GM18519 (cell line): ENCODE results near the gene MISP3.

ENCODE experiments used
- ATAC-seq: cut with Tn5 transposase; IDR thresholded peaks from one replicate; pipeline ENCODE4 v1.9.1; 2021; ENCODE audit warnings: mild to moderate bottlenecking, moderate library complexity; ENCODE audit not compliant: unreplicated experiment, low FRiP score

Gene MISP3

DNA sequence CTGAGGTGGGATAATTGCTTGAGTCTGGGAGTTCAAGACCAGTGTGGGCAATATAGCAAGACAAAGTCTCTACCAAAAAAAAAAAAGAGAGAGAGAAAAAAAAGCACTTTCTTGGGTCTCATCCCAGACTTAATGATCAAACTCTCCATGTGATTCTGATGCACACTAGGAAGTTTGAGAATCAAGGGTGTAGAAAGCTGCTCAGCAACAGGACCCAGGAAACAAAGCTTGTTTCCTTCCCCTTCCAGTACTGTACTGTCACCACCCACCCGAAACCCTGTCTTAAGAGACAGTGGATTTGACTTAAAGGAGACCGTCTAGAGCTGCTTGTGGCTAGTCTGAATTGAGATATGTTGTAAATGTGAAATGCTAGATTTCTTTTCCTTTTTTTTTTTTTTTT lies 5.8 kb downstream of the MISP3 start:
- no peak for ATAC-seq

DNA sequence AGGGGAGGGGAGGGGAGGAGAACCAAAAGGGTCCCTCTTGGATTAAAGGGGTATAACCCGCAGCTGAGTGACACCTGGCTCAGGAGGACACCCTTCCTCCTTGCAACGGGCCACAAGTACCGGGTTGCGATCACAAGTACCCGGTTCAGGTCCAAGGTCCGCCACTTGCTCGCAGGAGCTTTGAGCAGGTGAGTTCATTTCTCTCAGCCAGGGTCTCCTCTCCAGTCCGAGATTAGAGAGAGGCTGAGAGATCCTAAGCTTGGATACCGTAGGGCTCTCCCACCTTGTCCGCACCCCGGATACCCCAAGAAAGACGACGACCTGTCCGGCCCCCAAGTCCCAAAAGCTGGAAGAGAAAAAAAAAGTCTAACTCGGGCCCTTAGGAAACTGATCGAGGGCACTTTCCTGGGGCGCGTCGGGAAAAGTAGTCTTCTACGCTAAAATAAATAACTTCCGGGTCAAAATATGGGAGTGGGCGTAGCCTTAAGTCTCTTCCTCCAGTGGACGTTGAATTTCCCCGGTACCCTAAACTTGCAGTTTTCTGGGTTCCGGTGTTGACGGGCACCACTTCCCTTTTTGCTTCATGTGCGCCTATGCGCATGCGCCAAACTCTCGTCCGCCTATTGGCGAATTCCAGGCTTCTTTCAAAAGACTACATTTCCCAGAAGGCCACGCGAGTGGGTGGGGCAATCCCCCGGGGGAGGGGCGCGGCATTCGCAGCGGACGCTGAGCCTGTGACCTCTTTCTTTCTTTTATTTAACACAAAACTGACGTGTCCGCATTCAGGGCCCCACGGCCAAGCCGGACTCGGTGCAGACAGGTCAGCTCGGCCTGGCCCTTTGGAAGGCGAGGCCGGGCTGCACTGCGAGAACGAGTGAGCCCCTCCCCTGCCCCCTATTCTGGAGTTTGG lies 8.6 kb downstream of the MISP3 start:
- ATAC-seq: peak; percentile 78

DNA sequence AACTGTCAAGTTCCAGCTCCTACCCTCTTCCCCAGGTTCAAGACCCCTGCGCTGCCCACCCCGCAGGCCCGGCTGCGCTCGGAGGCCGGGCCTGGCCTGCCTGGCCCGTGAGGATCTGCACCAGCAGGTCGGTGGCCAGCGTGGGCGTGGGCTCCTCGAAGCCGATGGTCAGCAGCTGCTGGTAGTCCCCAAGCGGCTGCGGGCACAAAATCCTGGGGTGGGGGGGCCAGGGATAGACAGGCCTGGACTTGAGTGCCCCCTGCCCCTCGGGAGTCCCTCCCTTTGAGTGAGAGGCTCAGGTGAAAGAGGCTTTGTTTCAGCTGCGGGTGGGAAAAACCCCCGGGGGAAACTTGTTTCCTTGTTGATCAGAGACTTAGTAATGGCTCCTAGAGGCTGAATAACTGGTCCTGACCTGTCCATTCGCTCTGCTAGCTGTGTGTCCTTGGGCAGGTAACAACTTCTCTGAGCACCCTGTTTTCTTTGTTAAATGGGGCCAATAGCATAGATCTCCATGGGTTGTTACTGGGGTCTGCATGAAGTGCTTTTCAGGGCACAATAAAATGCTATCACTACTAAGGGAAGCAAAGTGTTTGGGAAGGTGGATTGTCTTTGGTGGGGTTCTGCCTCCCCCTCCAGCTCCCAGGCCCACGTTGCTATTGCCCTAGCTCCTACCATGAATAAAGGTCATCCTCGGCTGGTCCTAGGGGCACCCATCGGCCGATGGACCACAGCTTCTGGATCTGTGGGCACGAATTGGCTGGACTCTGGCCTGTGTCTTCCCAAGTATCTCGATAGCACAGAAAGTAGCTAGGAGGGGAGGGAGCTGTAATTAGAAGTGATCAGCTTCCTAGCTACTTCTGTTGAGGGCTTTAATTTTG lies 9.4 kb downstream of the MISP3 start:
- ATAC-seq: no peak

DNA sequence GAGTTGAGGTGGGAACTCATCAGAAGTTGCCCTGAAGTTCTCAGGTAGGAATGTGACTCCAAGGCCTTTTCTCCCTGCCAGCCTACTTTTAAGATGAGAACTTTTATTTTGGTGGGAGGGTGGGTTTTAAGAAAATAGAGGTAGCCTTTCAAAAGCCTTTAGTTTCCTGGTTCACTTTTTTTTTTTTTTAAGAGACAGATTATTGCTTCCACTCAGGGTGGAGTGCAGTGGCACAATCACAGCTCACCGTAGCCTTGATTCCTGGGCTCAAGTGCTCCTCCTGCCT lies 10.0 kb downstream of the MISP3 start:
- ATAC-seq: no peak

GRCh38 chr19:14085309-14085995 lies 12.9 kb downstream of the MISP3 start, which contains the start of gene C19orf67:
C19orf67 (minus strand) TSS chr19:14085783; CDS start chr19:14085627, 156 bp downstream.
- no peak for ATAC-seq

GRCh38 chr19:14086098-14086497 lies 13.5 kb downstream of the MISP3 start:
- no peak for ATAC-seq

DNA sequence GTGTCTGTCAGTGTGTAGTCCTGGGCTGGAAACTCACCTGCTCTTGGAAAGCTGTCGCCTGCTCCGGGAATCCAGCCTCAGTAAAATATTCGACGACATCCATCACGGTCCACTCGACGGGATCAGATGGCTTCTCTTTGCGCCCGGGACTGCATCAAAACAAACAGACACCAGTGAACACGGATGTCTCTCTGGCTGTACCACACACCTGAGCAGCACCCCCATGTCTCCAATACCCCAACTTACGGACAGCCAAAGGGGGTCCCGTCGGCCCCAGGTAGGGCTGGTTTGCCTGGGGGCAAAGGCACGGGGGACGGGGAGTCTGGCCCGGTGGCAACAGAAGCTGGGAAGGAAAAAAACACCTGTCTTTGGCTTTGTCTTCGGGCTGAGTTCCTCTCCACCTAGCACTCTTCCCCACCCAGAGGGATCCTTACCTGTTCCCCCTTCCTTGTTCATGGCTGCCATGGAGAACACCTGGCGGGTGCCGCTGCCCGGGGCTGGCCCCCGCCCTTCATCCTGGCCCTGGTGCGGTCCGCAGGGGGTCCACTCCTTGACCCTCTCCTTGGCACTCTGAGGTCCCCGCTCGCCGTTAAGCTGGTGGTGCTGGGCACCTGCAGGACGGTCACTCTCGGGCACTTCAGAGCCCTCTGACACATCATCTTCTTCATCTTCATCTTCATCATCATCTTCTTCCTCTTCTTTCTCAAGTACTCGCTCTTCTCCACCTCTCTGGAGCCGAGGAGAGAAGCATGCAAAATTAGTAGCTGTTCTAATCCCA lies 16.2 kb downstream of the MISP3 start:
- no peak for ATAC-seq

DNA sequence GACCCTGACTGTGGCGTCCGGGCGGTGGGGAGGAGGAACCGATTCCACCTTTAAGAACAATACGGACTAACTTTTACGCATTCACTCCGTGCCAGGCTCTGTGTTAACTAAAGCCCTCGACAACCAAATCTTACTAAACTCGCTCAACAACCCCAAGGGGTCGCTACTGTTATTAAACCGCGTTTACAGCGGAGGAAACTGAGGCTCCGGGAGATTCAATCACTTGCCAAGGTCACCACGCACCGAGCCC lies 16.8 kb downstream of the MISP3 start:
- ATAC-seq: no peak

GRCh38 chr19:14089662-14090508 lies 17.3 kb downstream of the MISP3 start:
- no peak for ATAC-seq

GRCh38 chr19:14090509-14091080 lies 18.0 kb downstream of the MISP3 start, which contains the start of gene SAMD1:
SAMD1 (minus strand) TSS chr19:14090751.
- peak; percentile 10 for ATAC-seq

DNA sequence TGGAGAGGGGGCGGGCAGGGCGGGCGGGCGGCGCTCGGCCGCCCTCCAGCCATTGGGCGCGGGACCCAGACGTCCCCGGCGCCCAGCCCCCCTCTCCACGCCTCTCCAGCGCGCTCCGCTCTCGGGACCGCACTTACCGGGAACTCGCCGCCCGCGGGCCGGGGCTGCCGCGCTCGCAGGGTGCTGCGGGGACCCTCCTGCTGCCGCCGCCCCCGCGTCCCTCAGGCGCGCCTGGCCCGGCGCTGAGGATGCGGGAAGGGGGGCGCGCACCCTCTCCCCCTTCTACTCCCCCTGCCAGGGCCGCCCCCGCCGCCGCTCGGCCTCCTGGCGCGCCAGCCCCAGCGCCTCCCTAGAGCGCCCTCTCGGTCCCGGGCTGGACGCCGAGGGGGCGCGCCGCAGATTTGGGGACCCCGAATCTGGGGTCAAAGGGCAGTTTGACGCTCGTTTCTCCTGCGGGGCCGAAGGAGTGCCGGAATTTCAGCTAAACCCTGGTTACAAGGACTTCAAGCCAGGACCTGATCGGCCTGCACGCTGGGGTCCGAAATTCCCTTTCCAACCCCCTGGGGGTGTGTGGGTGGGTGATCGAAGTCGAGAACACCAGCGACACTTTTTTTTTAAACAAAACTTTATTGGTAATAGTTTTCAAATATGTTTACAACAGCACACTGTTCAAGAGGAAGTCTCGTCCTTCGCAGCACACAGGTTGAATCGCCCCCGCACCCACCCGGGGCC lies 18.7 kb downstream of the MISP3 start:
- ATAC-seq: peak; percentile 35

DNA sequence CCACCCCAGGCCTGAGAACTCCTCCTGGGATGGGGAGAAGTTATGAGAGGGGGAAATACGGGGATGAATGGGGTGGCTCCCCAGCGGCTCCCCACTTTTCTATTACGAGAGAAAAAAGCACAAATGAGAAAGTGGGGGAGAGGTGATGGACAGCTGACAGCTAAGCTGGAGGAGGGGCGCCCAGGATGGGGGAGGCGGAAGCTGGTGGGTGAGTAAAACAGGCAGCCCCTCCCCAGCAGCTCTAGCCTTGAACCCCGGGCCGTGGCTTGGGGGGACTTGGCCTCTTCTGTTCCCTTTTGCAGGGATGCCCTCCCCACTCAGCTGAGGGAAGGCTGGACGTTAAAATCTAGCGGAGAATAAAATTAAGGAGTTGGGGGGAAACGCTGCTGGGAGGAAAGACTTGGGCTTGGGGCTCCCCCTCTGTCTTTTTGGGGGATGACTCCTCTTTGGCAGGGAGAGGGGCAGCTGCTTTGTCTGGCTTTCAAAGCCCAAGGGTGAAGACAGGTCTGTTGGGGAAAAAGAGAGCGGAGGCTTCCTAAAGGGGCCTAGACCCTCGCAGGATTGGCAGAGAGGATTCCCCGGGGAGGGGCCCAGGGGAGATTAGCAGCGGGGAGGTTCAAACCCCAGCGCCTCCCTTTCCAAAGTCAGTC lies 19.4 kb downstream of the MISP3 start:
- ATAC-seq: no peak

- no peak for ATAC-seq
Observed at GRCh38 chr19:14093117-14093823, 20.7 kb downstream of the MISP3 start.

DNA sequence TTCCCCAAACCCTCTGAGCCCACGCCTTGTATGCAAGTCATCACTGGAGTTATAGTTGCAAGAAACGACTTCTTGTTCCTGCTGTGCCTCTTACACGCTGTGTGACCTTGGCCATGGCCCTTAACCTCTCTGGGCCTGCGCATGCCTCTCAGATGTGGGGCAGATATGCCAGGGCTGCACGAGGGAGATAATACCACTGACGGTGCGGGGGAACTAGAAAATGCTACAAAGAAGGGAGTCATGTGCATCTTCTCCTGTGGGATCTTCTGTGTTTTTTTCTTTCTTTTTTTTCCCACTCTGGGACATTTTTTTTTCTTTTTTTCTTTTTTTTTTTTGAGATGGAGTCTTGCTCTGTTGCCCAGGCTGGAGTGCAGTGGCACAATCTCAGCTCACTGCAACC lies 22.3 kb downstream of the MISP3 start:
- ATAC-seq: no peak

DNA sequence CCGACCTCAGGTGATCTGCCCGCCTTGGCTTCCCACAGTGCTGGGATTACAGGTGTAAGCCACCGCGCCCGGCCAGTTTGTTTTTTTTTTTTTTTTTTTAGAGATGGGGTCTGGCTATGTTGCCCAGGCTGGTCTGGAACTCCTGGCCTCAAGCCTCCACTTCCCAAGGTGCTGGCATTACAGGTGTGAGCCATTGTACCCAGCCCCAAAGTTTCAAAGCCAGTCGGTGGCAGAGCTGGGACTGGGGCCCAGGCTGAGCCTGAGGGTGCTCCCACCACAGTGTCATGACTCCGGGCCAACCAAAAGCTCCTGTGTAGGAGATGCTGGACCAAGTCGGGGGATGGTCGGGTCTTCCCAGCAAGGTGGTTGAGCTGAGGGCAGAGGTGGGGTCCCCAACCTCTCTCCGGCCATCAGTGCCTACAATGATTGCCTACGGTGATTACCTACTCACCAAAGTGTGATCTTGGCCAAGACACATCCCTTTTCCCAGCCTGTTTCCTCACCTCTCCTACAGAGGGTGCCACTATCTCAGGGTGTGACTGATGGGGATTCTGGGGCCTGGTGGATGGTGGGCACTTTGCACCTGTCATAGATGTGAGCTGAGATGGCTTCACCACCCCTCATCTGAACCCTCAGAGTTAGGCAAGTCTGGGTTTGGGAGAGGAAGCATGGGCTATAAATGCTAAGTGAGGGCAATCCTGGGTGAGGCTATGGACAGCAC lies 23.8 kb downstream of the MISP3 start:
- no peak for ATAC-seq

DNA sequence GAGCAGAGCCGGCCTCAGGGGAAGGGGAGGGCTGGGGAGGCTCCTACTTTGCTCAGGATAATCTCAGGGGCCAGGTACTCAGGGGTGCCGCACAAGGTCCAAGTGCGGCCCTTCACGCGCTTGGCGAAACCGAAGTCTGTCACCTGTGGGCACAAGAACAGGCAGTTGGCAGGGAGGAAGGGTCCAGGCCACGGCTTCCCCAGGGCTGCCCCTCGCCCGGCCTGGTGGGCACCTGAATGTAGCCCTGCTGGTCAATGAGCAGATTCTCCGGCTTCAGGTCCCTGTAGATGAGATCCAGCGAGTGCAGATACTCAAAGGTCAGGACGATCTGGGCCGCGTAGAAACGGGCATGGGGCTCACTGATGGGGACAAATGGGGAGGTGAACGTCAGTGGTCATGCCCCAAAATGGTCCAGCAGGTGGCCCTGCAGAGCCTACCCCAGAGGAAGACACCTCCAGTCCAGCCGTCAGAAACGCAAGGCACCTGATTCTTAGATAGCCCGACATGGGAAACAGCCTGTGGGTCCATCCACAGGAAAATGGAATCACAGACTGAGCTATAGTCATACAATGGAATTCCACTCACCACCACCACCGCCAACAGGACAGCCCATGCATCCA lies 25.1 kb downstream of the MISP3 start:
- no peak for ATAC-seq
